ENCODE data around the gene PEAR1.

GRCh38 chr1:156876281-156876680 is 17.2 kb upstream of the PEAR1 start:
- TF ChIP-seq, protein P1, sequence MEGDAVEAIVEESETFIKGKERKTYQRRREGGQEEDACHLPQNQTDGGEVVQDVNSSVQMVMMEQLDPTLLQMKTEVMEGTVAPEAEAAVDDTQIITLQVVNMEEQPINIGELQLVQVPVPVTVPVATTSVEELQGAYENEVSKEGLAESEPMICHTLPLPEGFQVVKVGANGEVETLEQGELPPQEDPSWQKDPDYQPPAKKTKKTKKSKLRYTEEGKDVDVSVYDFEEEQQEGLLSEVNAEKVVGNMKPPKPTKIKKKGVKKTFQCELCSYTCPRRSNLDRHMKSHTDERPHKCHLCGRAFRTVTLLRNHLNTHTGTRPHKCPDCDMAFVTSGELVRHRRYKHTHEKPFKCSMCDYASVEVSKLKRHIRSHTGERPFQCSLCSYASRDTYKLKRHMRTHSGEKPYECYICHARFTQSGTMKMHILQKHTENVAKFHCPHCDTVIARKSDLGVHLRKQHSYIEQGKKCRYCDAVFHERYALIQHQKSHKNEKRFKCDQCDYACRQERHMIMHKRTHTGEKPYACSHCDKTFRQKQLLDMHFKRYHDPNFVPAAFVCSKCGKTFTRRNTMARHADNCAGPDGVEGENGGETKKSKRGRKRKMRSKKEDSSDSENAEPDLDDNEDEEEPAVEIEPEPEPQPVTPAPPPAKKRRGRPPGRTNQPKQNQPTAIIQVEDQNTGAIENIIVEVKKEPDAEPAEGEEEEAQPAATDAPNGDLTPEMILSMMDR (IDR thresholded peaks at IDR 0.05; ENCODE audit: insufficient read depth, low read length) = no peak
- TF ChIP-seq POLR2AphosphoS5 (IDR thresholded peaks at IDR 0.05; ENCODE audit: low read depth) (no peak), GABPA (IDR thresholded peaks at IDR 0.05; ENCODE audit: low read depth) (no peak)
